Right lobe of liver (tissue), 4 donors: ENCODE results near the gene LMLN.

Experiments
- POLR2A ChIP-seq: fragments of 450-650 bp; IDR thresholded peaks from one replicate; pipeline ENCODE4 v1.6.1; 2017; ENCODE audit warnings: antibody characterized with exemption, mild to moderate bottlenecking
- TF ChIP-seq, protein P1 (sequence below), 4 donors: fragments of 200-600 bp in 3 of 4; fragments of 450-650 bp in 1 of 4; IDR thresholded peaks; one replicate each; pipeline versions ENCODE4 v1.5.1 to v1.8.0; 2016 to 2022; ENCODE audit warnings: antibody characterized with exemption in 4 of 4, mild to moderate bottlenecking in 2 of 4
- donor health status: DM: no; HTN: no; CAD: no.
- donor health status: DM: no; HTN: no; CAD: no.
- donor health status: DM: no; HTN: yes; CAD: no.

DNA sequence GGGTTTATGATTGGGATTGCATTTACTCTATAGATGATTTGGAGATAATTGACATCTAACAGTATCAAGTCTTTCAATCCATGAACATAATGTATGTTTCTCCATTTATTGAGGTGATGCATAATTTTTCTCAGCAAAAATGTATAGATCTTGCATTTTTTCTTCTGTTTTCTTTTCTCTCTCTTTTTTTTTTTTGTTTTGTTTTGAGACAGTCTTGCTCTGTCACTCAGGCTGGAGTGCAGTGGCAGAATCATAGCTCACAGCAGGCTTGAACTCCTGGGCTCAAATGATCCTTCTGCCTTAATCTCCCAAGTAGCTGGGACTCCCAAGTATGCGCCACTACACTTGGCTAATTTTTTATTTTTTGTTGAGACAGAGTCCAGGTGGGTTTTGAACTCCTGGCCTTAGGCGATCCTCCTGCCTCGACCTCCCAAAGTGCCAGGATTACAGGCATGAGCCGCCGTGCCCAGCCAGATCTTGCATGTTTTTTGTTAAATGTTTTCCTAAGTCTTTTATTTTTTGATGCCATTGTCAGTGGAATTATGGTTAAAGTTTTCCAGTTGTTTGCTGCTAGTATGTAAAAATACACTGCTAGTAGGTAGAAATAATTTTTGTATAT is 3.1 kb downstream of the LMLN start:
- TF ChIP-seq, protein P1, sequence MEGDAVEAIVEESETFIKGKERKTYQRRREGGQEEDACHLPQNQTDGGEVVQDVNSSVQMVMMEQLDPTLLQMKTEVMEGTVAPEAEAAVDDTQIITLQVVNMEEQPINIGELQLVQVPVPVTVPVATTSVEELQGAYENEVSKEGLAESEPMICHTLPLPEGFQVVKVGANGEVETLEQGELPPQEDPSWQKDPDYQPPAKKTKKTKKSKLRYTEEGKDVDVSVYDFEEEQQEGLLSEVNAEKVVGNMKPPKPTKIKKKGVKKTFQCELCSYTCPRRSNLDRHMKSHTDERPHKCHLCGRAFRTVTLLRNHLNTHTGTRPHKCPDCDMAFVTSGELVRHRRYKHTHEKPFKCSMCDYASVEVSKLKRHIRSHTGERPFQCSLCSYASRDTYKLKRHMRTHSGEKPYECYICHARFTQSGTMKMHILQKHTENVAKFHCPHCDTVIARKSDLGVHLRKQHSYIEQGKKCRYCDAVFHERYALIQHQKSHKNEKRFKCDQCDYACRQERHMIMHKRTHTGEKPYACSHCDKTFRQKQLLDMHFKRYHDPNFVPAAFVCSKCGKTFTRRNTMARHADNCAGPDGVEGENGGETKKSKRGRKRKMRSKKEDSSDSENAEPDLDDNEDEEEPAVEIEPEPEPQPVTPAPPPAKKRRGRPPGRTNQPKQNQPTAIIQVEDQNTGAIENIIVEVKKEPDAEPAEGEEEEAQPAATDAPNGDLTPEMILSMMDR (IDR thresholded peaks at IDR 0.05): no peak
- no peak for TF ChIP-seq POLR2A
